Loucy (cell line): ENCODE measurements around the gene FEV.

Source experiments
- EZH2phosphoT487 ChIP-seq: fragments of 200-600 bp; IDR thresholded peaks from 2 replicates; pipeline ENCODE4 v1.6.1; 2018; ENCODE audit warnings: antibody characterized with exemption, mild to moderate bottlenecking, moderate library complexity, borderline replicate concordance
- TF ChIP-seq, protein P1 (sequence below): fragments of 200-600 bp; sonication (generic); conservative IDR thresholded peaks from 2 replicates; pipeline ENCODE4 v1.5.1; 2014; ENCODE audit warnings: mild to moderate bottlenecking, antibody characterized with exemption, low read length

DNA sequence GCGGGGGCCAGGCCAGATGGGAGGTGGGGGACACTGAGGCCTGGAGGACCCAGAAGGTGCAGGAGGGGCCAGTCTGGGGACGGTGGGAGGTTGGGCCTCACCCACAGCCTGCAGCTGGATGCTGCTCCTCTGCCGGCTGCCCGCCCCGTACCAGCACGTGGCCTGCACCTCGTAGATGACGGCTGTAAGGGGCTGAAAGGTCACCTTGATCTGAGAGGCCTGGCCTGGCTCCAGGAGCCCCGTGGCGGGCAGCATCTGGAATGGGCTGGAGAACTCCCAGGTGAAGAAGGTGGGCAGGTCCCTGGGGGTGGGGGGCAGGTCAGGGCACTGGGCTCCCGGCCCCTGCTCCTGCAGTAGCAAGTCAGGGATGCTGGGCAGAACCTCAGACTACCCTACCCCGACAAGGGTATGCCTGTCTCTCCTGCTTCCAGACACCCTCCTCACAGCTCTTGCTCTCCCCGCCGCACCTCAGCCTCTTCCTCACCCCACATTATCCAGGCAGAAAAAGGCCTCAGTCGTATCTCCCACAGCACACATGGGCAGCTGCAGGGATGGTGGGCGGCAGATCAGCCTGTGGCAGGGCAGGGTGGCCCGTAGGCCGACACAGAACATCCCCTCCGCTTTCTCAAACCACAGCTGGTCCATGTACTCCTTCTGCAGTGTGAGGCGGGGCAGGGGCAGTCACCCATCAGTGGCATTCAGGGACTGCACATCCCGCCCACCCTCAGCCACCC is 46.2 kb upstream of the FEV start:
- TF ChIP-seq, protein P1, sequence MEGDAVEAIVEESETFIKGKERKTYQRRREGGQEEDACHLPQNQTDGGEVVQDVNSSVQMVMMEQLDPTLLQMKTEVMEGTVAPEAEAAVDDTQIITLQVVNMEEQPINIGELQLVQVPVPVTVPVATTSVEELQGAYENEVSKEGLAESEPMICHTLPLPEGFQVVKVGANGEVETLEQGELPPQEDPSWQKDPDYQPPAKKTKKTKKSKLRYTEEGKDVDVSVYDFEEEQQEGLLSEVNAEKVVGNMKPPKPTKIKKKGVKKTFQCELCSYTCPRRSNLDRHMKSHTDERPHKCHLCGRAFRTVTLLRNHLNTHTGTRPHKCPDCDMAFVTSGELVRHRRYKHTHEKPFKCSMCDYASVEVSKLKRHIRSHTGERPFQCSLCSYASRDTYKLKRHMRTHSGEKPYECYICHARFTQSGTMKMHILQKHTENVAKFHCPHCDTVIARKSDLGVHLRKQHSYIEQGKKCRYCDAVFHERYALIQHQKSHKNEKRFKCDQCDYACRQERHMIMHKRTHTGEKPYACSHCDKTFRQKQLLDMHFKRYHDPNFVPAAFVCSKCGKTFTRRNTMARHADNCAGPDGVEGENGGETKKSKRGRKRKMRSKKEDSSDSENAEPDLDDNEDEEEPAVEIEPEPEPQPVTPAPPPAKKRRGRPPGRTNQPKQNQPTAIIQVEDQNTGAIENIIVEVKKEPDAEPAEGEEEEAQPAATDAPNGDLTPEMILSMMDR = no peak
- TF ChIP-seq EZH2phosphoT487 = no peak
